HepG2 (cell line): ENCODE results near the gene WNT5B. TPM values are rescaled to one million over a fixed set of nuclear protein-coding genes. Genes with fewer than 3 reads are reported as not detected.

Experiments used
- ATAC-seq: fragments of 200-7000 bp; cut with Tn5 transposase; 3 replicates; pipeline ENCODE4 v1.9.1; 2020; ENCODE audit warnings: mild to moderate bottlenecking, moderate library complexity
- BruUV-seq: library from RNA; stranded (reverse); fragments of 400-500 nt; replicated peaks from 2 replicates; lab custom pipeline; 2021; lab: Mats Ljungman, UMichigan
- CTCF ChIA-PET: fragments of 300-600 bp; formaldehyde crosslinking; extraction: SDS; loops from one replicate; lab custom pipeline; 2021; ENCODE audit warnings: low total read pairs, inconsistent platforms, low intra/inter-chr PET ratio; lab: Yijun Ruan, JAX
- POLR2A ChIA-PET: fragments of 350-600 bp; sonication (Branson Sonifier 250); formaldehyde crosslinking; loops from one replicate; lab custom pipeline; 2020; ENCODE audit warnings: antibody characterized with exemption, inconsistent platforms; lab: Yijun Ruan, JAX
- DNase-seq: peaks from one replicate; pipeline ENCODE4 v3.0.0-alpha.2; 2015; ENCODE audit warnings: low spot score
- FAIRE-seq: peaks from 3 replicates; lab custom pipeline; 2011; peaks lifted over from hg19 to GRCh38; lab: Jason Lieb, UNC
- H2AFZ ChIP-seq: one replicate; pipeline ENCODE4 v1.6.1; 2011; ENCODE audit warnings: low read length, inconsistent platforms
- H3K27ac ChIP-seq: fragments of 300-600 bp; 3 replicates; pipeline ENCODE4 v1.8.0; 2011; ENCODE audit warnings: mixed run types, mild to moderate bottlenecking, mixed read lengths, low read length, inconsistent platforms; ENCODE audit not compliant: insufficient read depth; ENCODE audit errors: extremely low read length
- H3K27me3 ChIP-seq, 2 experiments: fragments of 200-600 bp in 1 of 2; 2 replicates in 1 of 2; 3 replicates in 1 of 2; pipeline versions ENCODE4 v1.6.0 to v1.8.0; 2011; ENCODE audit warnings: low read length in 2 of 2, mild to moderate bottlenecking in 2 of 2, moderate library complexity in 2 of 2, inconsistent platforms in 1 of 2; ENCODE audit not compliant: insufficient read depth in 2 of 2, control insufficient read depth in 1 of 2
- H3K36me3 ChIP-seq, 2 experiments: fragments of 200-600 bp in 1 of 2; replicated peaks in 1 of 2; 2 replicates in 1 of 2; 3 replicates in 1 of 2; pipeline versions ENCODE4 v1.5.1 to v1.8.0; 2011; ENCODE audit warnings: low read length in 2 of 2, inconsistent platforms in 1 of 2; ENCODE audit not compliant: insufficient read depth in 2 of 2, control insufficient read depth in 1 of 2
- H3K4me1 ChIP-seq: 2 replicates; pipeline ENCODE4 v1.5.1; 2012; ENCODE audit warnings: low read length, inconsistent platforms; ENCODE audit not compliant: insufficient read depth
- H3K4me2 ChIP-seq: 2 replicates; pipeline ENCODE4 v1.6.0; 2011; ENCODE audit warnings: low read depth, low read length, inconsistent platforms
- H3K4me3 ChIP-seq, 3 experiments: fragments of 200-600 bp in 1 of 3; sonication (generic), shearing (Covaris generic) in 1 of 3; replicated peaks in 1 of 3; 2 replicates each; pipeline ENCODE4 v1.5.1; 2011 to 2016; ENCODE audit warnings: low read length in 3 of 3, inconsistent platforms in 2 of 3, low read depth in 2 of 3, mild to moderate bottlenecking in 2 of 3, control low read depth in 1 of 3, mixed read lengths in 1 of 3; ENCODE audit not compliant: insufficient read depth in 1 of 3
- H3K79me2 ChIP-seq: one replicate; pipeline ENCODE4 v1.6.1; 2011; ENCODE audit warnings: low read length, inconsistent platforms; ENCODE audit not compliant: insufficient read depth
- H3K9ac ChIP-seq: 2 replicates; pipeline ENCODE4 v1.6.0; 2011; ENCODE audit warnings: mild to moderate bottlenecking, low read depth, low read length, inconsistent platforms; ENCODE audit not compliant: insufficient read depth
- H3K9me3 ChIP-seq: 2 replicates; pipeline ENCODE4 v1.5.1; 2012; ENCODE audit warnings: mild to moderate bottlenecking, low read length
- H4K20me1 ChIP-seq: 2 replicates; pipeline ENCODE4 v1.6.0; 2011; ENCODE audit warnings: inconsistent platforms, mild to moderate bottlenecking, low read length, moderate library complexity; ENCODE audit not compliant: insufficient read depth
- IRX3 ChIP-seq: sonication (generic); formaldehyde crosslinking; IDR thresholded peaks from 2 replicates; pipeline ENCODE4 v1.8.1; 2023; ENCODE audit warnings: mild to moderate bottlenecking, low read depth, missing genetic modification reagents, borderline replicate concordance
- KDM1A ChIP-seq: IDR thresholded peaks from 2 replicates; pipeline ENCODE4 v1.6.1; 2016; ENCODE audit warnings: missing compliant biosample characterization
- MIER2 ChIP-seq: IDR thresholded peaks from 2 replicates; pipeline ENCODE4 v1.6.1; 2016; ENCODE audit warnings: missing biosample characterization, missing genetic modification reagents
- MTA1 ChIP-seq: sonication (generic); formaldehyde crosslinking; IDR thresholded peaks from 2 replicates; pipeline ENCODE4 v1.4.0; 2020; ENCODE audit warnings: missing genetic modification reagents, mild to moderate bottlenecking, borderline replicate concordance
- SIN3A ChIP-seq: IDR thresholded peaks from 2 replicates; pipeline ENCODE4 v1.6.1; 2011; ENCODE audit warnings: low read depth, mild to moderate bottlenecking, control low read depth, low read length, borderline replicate concordance
- SPEN ChIP-seq: sonication (generic); formaldehyde crosslinking; IDR thresholded peaks from 2 replicates; pipeline ENCODE4 v1.5.1; 2020; ENCODE audit warnings: low read depth, mild to moderate bottlenecking, missing genetic modification reagents
- TAF15 ChIP-seq: fragments of 200-400 bp; formaldehyde crosslinking; IDR thresholded peaks from one replicate; pipeline ENCODE4 v1.6.1; 2018; ENCODE audit warnings: mild to moderate bottlenecking, low read depth, low read length; ENCODE audit not compliant: poor library complexity, severe bottlenecking
- TERF1 ChIP-seq: sonication (generic); formaldehyde crosslinking; IDR thresholded peaks from 2 replicates; pipeline ENCODE4 v1.8.0; 2022; ENCODE audit warnings: mild to moderate bottlenecking, missing genetic modification reagents, moderate library complexity
- ZNF282 ChIP-seq: fragments of 450-650 bp; IDR thresholded peaks from 2 replicates; pipeline ENCODE4 v1.6.1; 2018; ENCODE audit not compliant: partially characterized antibody
- WGBS: methylation state at CpG from one replicate; pipeline ENCODE4 v1.1.6; 2017; ENCODE audit warnings: low lambda C conversion rate; 5-methylcytosine and 5-hydroxymethylcytosine counted together
- in situ Hi-C: cut with HindIII; loops from 2 replicates; pipeline ENCODE4 v1.10.0; 2017; ENCODE audit warnings: low pct_unique_long_range_greater_than_20kb; ENCODE audit not compliant: extremely low pct_ligation_motif_present
- intact Hi-C: fragments of 100-400 bp; cut with micrococcal nuclease; formaldehyde crosslinking; loops from one replicate; pipeline ENCODE4 v1.10.0; 2022; ENCODE audit not compliant: unreplicated experiment
- polyA plus RNA-seq, 8 experiments: library from polyadenylated mRNA; depleted of rRNA in 3 of 8; stranded (reverse) in 7 of 8; unstranded in 1 of 8; fragments of >200 nt; fragmentation: Illumina TruSeq in 4 of 8; extraction: Trizol in 4 of 8; gene quantifications; 2 replicates each; pipeline versions ENCODE4 v1.2.1 to v1.2.3, GENCODE V29; 2011 to 2016; ENCODE audit warnings: low read depth in 4 of 8, missing spikeins in 1 of 8, mixed read lengths in 1 of 8; ENCODE audit not compliant: insufficient read depth in 1 of 8
- total RNA-seq, 5 experiments: library from RNA; depleted of rRNA; stranded (reverse); fragments of >200 nt; fragmentation: Illumina TruSeq; extraction: Trizol; gene quantifications; 2 replicates each; pipeline ENCODE4 v1.2.3, GENCODE V29; 2016; ENCODE audit warnings: low read depth in 1 of 5
- TF ChIP-seq, protein P1 (sequence below): sonication (generic); formaldehyde crosslinking; IDR thresholded peaks from 2 replicates; pipeline ENCODE4 v1.4.0; 2020; ENCODE audit warnings: missing genetic modification reagents
- TF ChIP-seq, protein P2 (sequence below): sonication (generic); formaldehyde crosslinking; conservative IDR thresholded peaks from 2 replicates; pipeline ENCODE4 v1.8.0; 2022; ENCODE audit warnings: mild to moderate bottlenecking, moderate library complexity, missing genetic modification reagents

WNT5B gene
- total and polyA plus RNA-seq, 2 of the 13 experiments (the other 11 are each of a cell fraction or from before 2014, with no cell fraction given), result 0.04 TPM; not detected in 1

- Histone ChIP-seq H3K9me3 (no peaks in the 10 kb centered on the region), H3K27me3 (no peaks in the 10 kb centered on the region), H3K4me1 (peaks cover 51% of the 10 kb centered on the region), H3K4me3 (no peak overlapping the region), H3K79me2 (no peaks in the 10 kb centered on the region), H4K20me1 (no peaks in the 10 kb centered on the region), H3K9ac (no peak overlapping the region), H3K27ac (no peak overlapping the region), H3K36me3 (no peaks in the 10 kb centered on the region), H3K4me2 (no peak overlapping the region), H2AFZ (no peak overlapping the region)
- TF ChIP-seq TERF1 (CRISPR knock-in tag), result no peak
- TF ChIP-seq MTA1 (CRISPR knock-in tag), result no peak
- no peak for TF ChIP-seq IRX3
- no peak for TF ChIP-seq SIN3A
- no peak for TF ChIP-seq TAF15
- no peak for TF ChIP-seq MIER2 (CRISPR knock-in tag)
- no peak for TF ChIP-seq ZNF282
- TF ChIP-seq, protein P1, sequence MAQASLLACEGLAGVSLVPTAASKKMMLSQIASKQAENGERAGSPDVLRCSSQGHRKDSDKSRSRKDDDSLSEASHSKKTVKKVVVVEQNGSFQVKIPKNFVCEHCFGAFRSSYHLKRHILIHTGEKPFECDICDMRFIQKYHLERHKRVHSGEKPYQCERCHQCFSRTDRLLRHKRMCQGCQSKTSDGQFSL (CRISPR knock-in tag), result no peak
- TF ChIP-seq, protein P2, sequence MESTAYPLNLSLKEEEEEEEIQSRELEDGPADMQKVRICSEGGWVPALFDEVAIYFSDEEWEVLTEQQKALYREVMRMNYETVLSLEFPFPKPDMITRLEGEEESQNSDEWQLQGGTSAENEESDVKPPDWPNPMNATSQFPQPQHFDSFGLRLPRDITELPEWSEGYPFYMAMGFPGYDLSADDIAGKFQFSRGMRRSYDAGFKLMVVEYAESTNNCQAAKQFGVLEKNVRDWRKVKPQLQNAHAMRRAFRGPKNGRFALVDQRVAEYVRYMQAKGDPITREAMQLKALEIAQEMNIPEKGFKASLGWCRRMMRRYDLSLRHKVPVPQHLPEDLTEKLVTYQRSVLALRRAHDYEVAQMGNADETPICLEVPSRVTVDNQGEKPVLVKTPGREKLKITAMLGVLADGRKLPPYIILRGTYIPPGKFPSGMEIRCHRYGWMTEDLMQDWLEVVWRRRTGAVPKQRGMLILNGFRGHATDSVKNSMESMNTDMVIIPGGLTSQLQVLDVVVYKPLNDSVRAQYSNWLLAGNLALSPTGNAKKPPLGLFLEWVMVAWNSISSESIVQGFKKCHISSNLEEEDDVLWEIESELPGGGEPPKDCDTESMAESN (CRISPR knock-in tag), result no peak
- no peak for TF ChIP-seq KDM1A (CRISPR knock-in tag)
- TF ChIP-seq SPEN (CRISPR knock-in tag), result no peak
- intact Hi-C loops, result no loop called here
- ATAC-seq, result no peak
- DNase-seq, result no peak
- in situ Hi-C loops, result no loop called here
- BruUV-seq, result no TSS peak
- WGBS, result 26% methylated on average over 1 of the region's 1 CpG
- ChIA-PET POLR2A (no interaction called here), CTCF (no interaction called here)
- FAIRE-seq, result no peak
Measured at GRCh38 chr12:1657688-1658087, 28.7 kb downstream of the WNT5B start.
